Activated T-helper 1 cell treated with anti-CD3 and anti-CD28 coated beads, Interleukin-2, amount 50 U/mL, for 16 hours (primary cell): ENCODE measurements around the gene IGFBP4.

Experiments
- DNase-seq, 2 donors: peaks; one replicate each; pipeline ENCODE4 v3.0.0-alpha.2; 2020; ENCODE audit warnings: low read depth in 1 of 2, low spot score in 1 of 2

Gene IGFBP4

DNA sequence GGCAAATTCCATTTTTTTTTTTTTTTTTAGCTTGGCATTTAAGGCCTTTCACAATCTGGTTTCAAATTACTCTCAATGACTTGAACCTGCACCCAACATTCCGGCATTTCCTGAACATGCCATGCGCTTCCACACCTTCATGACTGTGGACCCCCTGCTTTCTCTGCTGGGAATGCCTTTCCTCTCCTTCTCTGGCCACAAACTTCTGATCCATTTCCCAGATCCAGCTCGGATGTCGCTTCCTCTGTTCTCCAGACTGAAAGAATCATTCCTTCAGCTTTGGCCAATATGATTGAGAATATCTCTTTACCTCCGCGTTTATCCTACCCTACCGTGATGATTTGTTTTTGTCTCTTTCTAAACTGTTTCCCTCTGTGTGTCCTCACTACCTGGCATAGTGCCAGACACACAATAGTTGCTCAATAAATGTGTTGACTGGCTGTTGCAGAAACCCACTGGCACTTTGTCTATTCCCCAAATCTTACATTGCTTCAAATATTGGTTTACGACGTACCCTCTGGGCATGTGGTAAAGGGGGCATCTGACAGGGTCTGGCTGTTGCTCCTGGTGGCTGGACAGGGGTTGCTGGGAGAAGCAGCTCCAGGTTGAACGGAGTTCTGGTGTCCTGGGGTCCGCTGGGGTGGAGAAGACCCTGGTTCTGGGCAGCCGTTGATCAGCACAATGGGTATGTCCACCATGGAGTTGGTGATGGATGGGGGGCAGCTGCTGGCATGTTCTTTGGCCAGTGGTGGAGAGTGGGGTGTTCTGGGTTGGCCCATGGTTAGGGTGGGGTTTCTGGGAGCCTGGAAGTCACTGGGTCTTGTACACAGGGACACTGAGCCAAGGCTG is 43.5 kb downstream of the IGFBP4 start:
- DNase-seq = no peak

DNA sequence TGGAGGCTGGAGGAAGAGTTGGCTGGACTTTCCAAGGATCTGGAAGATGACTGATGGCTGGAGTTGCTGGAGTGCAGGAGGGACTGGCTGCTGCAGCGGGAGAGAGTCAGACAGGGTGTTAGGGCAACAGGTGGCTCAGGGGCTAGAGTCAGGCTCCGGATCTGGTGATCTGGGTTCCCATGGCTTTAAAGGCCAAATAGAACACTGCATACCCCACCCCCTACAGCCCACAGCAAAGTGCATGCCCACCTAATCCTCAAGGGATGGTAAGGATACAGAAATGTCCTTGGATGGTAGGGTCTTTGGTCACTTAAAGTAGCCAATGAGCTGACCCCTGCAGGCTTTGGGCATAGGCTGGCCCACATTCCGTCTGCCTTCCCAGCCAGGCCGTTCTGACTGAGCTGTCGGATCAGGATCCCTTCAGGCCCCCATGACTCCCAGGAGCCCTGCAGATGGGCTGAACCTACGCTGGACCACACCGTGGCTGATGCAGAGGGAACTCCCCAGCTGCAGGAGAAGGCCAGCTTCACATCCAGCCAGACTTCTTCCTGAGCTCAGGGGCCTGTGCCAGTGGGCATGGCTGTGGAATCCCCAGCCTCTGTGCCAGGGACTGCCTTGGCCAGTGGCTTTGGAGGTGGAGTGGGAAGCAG is 44.2 kb downstream of the IGFBP4 start:
- DNase-seq = no peak

DNA sequence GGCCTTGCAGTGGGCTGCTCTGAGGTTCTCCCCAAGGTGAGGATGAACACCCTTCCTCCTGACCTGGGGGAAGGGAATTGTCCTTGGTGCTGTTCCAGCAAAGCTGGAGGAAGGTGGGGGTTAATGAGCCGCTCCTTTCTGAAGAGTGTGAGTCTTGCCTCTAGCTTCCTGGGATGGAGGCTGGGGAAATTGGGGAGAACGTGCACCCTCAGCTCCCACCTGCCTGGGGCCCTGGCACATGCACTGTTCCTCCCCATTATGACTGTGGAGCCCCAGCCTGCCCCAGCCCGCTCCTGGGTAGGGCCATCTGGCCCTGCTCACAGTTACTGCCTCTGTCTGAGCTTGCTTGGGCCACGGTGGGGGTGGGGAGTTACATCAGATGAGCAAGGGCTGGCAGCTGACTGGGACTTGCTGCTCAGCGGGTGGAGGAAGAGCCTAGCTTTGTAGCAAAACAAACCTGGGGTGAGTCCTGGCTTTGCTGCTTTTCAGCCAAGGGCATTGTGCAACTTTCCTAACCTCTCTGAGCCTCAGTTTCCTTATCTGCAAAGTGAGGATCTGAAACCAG is 47.1 kb downstream of the IGFBP4 start:
- DNase-seq = no peak

DNA sequence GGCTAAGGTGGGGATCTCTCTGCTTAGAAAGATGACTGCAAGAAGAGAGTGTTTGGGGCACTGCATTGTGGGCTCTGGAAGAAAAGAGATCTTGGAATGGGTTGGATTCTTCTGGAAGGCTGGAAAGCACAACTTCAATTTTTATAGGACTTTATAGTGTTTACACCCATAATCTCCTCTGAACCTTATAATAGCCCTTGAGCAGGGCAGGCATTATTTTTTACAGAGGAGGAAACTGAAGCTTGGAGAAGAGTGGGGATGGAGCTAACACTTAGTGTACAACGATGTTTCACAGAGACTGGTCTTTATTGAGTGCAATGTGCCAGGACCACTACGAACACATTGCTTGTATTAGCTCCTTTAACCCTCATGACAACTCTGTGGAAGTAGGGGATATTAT is 47.7 kb downstream of the IGFBP4 start:
- no peak for DNase-seq

GRCh38 chr17:40491486-40491885 is 48.2 kb downstream of the IGFBP4 start:
- DNase-seq = no peak

GRCh38 chr17:40493697-40494096 is 50.4 kb downstream of the IGFBP4 start:
- no peak for DNase-seq

- DNase-seq = no peak
Measured at GRCh38 chr17:40495140-40495539, 51.9 kb downstream of the IGFBP4 start.

- DNase-seq = no peak
Measured at GRCh38 chr17:40496170-40496569, 52.9 kb downstream of the IGFBP4 start.

DNA sequence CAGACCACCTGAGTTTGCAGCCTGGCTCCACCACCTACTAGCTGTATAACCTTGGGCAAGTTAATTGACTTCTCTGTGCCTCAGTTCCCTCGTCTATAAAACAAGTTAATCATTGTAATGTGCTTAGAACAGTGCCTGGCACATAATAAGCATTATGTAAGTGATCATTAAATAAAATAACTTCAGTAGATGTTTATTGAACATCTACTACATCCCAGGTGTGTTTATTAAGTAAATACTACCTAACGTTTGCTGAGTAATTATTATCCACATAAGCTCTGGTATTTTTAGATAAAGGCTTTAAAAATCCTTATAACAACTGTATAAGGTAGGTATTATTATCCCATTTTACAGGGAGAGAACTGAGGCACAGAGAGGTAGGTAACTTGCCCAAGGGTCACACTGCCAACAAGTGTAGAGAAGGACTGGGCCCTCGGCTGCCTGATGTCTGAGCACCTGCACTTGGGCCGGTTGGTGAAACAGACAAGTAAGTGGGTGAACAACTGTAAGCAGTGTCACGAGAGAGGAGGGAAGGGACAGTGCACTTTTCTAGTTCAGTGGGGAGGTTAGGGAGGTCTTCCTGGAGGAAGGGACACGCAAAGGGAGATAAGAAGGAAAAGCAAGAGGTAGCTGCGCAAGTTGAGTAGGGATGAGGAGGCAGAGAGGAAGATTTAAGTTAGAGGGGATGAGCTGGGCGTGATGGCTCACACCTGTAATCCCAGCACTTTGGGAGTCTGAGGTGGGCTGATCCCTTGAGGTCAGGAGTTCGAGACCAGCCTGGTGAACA is 53.6 kb downstream of the IGFBP4 start:
- no peak for DNase-seq

DNA sequence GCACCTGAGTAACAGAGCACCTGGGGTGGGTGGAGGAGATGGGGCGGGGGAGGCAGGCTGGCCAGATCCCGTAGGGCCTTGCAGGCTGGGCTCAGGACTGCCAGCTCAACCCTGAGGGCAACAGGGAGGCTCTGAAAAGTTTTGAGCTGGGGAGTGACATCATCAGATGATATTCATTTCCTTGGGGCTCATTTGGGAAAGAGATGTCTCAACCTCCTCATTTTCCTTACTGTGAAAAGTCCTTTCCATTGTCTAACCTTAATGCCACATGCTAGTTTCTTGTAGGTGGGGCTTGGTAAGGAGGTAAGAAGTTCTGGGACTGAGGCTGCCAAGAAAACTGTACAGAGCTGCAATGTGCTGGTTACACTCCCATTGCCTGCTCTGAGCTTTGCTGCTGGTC is 54.4 kb downstream of the IGFBP4 start:
- no peak for DNase-seq

DNA sequence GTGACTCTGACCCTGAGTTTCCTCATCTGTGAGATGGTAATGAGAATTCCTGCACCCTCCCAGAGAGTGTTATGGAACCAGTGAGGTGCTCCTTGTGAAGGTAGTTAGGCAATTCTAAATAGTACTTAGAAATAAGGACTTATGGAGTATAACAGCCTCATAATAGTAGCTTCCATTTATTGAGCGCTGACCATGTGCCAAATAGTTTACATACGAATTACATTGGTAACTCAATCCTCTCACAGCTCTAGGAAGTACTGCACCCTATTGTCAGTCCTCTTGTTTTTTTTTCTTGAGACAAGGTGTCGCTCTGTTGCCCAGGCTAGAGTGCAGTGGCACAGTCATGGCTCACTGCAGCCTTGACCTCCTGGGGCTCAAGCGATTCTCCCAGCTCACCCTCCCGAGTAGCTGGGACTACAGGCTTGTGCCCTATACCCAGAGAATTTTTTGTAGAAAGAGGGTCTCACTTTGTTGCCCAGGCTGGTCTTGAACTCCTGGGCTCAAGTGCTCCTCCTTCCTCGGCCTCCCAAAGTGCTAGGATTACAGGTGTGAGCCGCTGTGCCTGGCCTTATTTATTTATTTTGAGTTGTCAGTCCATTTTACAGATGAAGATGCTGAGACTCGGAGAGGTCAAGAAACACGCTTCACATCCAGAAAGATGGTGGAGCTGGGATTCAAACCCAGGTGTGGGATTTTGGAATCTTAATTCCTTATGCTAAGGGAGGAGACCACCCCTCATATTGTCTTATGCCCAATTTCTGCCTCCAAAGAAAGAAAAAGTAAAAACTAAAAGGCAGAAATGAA is 55.2 kb downstream of the IGFBP4 start:
- no peak for DNase-seq

GRCh38 chr17:40499551-40500189 is 56.4 kb downstream of the IGFBP4 start:
- no peak for DNase-seq

DNA sequence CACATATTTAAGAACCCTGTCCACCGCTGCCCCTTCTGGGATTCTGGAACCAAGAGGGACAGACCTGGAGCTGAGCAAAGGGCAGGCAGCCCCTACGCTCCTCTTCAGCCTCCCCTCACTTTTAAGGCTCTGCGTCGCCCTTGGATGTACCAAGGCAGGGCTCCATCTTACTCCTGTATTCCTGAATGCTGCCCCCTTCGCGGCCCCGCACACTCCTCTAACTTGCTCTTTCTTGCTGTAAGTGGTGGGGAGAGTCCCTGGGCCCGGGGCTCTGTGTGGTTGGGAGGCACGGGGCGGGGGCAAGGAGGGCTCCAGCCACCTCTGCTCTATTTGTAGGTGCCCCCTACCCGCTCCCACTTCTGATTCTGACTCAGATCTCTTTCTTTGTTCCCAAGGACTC is 56.9 kb downstream of the IGFBP4 start:
- no peak for DNase-seq

- no peak for DNase-seq
Measured at GRCh38 chr17:40500709-40501108, 57.5 kb downstream of the IGFBP4 start.

GRCh38 chr17:40501499-40501911 is 58.3 kb downstream of the IGFBP4 start, which contains the start of gene TNS4:
Gene TNS4 (minus strand): TSS chr17:40501623. CDS start chr17:40496425, 5,198 bp downstream.
- DNase-seq = no peak

DNA sequence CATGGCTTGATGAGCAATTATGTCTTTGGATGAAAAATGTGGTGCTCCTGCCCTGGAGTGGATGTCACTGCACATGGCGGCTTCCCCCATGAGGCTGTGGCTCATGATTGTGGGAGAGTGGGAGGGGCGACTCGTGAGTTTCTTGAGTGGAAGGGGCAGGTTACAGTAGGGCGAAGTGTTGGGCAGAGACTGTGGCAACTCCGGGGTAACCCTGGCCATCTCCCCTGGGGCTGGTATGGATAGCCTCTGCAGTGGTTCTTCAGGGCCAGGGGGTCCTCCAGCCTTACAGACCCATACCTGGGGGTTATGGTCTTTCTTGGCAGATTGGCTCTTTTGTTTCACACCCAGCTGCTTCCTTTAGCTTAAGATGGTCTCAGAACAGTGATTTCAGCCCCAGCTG is 59.5 kb downstream of the IGFBP4 start:
- DNase-seq = no peak

- no peak for DNase-seq
Measured at GRCh38 chr17:40503154-40503553, 59.9 kb downstream of the IGFBP4 start.

GRCh38 chr17:40506786-40507185 is 63.5 kb downstream of the IGFBP4 start:
- DNase-seq = no peak
